Stromal cell of bone marrow (primary cell): ENCODE results near the gene SERAC1.
"Not testable (repeated sequence)": the region's sequence is repeated elsewhere in the genome, so short reads cannot be mapped to it uniquely, and the experiment has no call there.

Experiments
- DNase-seq: peaks from one replicate; pipeline ENCODE4 v3.0.0-alpha.2; 2012; ENCODE audit warnings: low read depth

Gene SERAC1

GRCh38 chr6:158174514-158174913 is 6.5 kb upstream of the SERAC1 start:
- peak; percentile 92 for DNase-seq

- DNase-seq = no peak
Measured at GRCh38 chr6:158174024-158174423, 6.0 kb upstream of the SERAC1 start.

- no peak for DNase-seq
Measured at GRCh38 chr6:158172001-158172400, 3.9 kb upstream of the SERAC1 start.

- peak; percentile 76 for DNase-seq
Measured at GRCh38 chr6:158170656-158171081, 2.6 kb upstream of the SERAC1 start.

- DNase-seq = not testable (repeated sequence)
Measured at GRCh38 chr6:158169634-158170033, 1.6 kb upstream of the SERAC1 start.

- no peak for DNase-seq
Measured at GRCh38 chr6:158165919-158166416, 2.1 kb downstream of the SERAC1 start.

GRCh38 chr6:158164579-158165170 is 3.4 kb downstream of the SERAC1 start:
- no peak for DNase-seq

GRCh38 chr6:158161566-158162254 is 6.4 kb downstream of the SERAC1 start:
- DNase-seq = no peak

- DNase-seq = no peak
Measured at GRCh38 chr6:158160932-158161539, 7.0 kb downstream of the SERAC1 start.

- DNase-seq = no peak
Measured at GRCh38 chr6:158158748-158159147, 9.3 kb downstream of the SERAC1 start.

GRCh38 chr6:158158123-158158522 is 9.9 kb downstream of the SERAC1 start:
- no peak for DNase-seq

GRCh38 chr6:158157064-158157764 is 10.8 kb downstream of the SERAC1 start:
- no peak for DNase-seq

GRCh38 chr6:158154816-158155215 is 13.2 kb downstream of the SERAC1 start:
- no peak for DNase-seq

DNA sequence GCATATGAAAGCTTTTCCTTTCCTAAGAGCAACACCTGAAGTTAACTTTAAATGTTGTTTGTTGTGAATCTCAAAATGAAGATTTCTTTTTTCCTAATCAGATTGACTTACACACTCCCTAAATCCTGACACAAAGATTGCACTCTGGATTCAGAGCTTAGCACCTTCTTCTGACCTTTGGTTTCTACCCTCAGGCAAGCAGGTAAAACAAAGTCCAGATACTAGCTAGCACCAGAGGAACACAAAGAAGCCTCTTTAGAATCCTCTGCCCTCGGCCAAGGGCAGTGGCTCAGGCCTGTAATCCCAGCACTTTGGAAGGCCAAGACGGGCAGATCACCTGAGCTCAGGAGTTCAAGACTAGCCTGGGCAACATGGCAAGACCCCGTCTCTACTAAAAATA is 14.5 kb downstream of the SERAC1 start:
- no peak for DNase-seq

GRCh38 chr6:158152659-158153058 is 15.4 kb downstream of the SERAC1 start:
- DNase-seq = no peak

DNA sequence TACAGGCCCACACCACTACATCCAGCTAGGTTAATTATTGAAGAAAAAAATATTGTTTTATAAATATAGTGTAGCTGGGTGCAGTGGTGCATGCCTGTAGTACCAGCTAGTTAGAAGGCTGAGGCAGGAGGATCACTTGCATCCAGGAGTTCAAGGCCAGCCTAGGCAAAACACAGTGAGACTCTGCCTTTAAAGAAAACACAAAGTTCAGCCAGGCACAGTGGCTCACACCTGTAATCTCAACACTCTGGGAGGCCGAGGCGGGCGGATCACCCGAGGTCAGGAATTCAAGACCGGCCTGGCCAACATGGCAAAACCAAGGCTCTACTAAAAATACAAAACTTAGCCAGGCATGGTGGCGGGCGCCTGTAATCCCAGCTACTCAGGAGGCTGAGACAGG is 16.0 kb downstream of the SERAC1 start:
- not testable (repeated sequence) for DNase-seq

DNA sequence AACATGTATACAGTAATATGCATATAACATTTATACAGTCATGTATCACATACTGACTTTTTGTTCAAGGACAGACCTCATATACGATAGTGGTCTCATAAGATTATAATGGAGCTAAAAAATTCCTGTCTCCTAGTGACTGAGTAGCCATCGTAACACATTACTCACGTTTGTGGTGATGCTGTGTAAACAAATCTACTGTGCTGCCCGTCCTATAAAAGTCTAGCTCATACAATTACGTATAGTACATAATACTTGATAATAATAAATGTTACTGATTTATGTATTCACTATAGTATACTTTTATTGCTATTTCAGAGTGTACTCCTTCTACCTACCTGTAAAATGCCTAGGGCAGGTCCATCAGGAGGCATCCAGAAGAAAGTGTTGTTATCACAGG is 17.4 kb downstream of the SERAC1 start:
- no peak for DNase-seq

GRCh38 chr6:158149641-158150040 is 18.4 kb downstream of the SERAC1 start:
- no peak for DNase-seq

GRCh38 chr6:158143700-158144099 is 24.4 kb downstream of the SERAC1 start:
- no peak for DNase-seq

DNA sequence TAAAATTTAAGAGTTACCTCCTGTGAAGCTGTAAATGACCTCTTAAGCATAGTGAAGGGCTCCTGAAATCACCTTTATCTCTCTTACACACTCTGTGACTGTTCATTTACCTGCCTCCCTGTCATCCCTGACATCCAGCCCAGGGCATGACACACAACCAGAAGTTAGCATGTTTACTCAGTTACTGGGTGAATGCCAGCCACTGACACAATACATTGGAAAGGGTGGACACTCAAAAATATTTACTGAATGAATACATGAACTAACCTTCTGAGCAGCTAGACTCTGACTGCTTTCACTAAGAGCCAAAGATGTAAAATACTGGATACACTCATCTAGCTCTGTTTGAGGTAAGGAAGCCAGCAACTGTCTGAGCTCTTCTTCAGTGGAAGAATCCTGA is 25.3 kb downstream of the SERAC1 start:
- peak; percentile 69 for DNase-seq

- DNase-seq = no peak
Measured at GRCh38 chr6:158131926-158132325, 36.1 kb downstream of the SERAC1 start.

GRCh38 chr6:158125271-158125670 is 42.8 kb downstream of the SERAC1 start:
- DNase-seq = no peak

GRCh38 chr6:158124288-158124687 is 43.8 kb downstream of the SERAC1 start:
- no peak for DNase-seq
